Urinary bladder (tissue), 4 donors: ENCODE data around the gene ANKS1B. TPM values are rescaled to one million over a fixed set of nuclear protein-coding genes. Genes with fewer than 3 reads are reported as not detected.

ENCODE experiments used
- DNase-seq: peaks from one replicate; pipeline ENCODE4 v3.0.0-alpha.2; 2015; ENCODE audit errors: extremely low spot score
- H3K27ac ChIP-seq: one replicate; pipeline ENCODE4 v1.5.1; 2013; ENCODE audit warnings: low read depth, mild to moderate bottlenecking, moderate library complexity
- H3K36me3 ChIP-seq: one replicate; pipeline ENCODE4 v1.6.1; 2013; ENCODE audit warnings: mild to moderate bottlenecking, moderate library complexity; ENCODE audit not compliant: insufficient read depth
- H3K4me1 ChIP-seq: one replicate; pipeline ENCODE4 v1.6.1; 2013; ENCODE audit warnings: mild to moderate bottlenecking, moderate library complexity; ENCODE audit not compliant: insufficient read depth
- H3K4me3 ChIP-seq: one replicate; pipeline ENCODE4 v1.5.1; 2013; ENCODE audit warnings: low read depth, low read length
- WGBS: extraction: QIAGEN DNeasy Blood & Tissue Kit; methylation state at CpG from one replicate; pipeline ENCODE4 v1.1.7; 2013; 5-methylcytosine and 5-hydroxymethylcytosine counted together
- polyA plus RNA-seq: library from polyadenylated mRNA; stranded (reverse); fragments of 200-250 nt; gene quantifications from one replicate; pipeline ENCODE4 v1.2.3, GENCODE V29; 2013
- total RNA-seq: library from RNA; depleted of rRNA; stranded (reverse); fragments of >200 nt; gene quantifications from one replicate; pipeline ENCODE4 v1.2.3, GENCODE V29; 2014
- donor health status: healthy with polysubstance abuse.
- donor health status: healthy.

Gene ANKS1B
- total and polyA plus RNA-seq, 2 donors: 4.9 to 43.7 TPM

GRCh38 chr12:99513066-99513465 is 471.7 kb downstream of the ANKS1B start:
- H3K4me3 ChIP-seq: no peak overlapping the region
- no peaks in the 10 kb centered on the region for H3K4me1 ChIP-seq
- 85% methylated on average over 2 of the region's 2 CpGs for WGBS
- H3K36me3 ChIP-seq: no peaks in the 10 kb centered on the region
- DNase-seq: no peak
- H3K27ac ChIP-seq: no peak overlapping the region

DNA sequence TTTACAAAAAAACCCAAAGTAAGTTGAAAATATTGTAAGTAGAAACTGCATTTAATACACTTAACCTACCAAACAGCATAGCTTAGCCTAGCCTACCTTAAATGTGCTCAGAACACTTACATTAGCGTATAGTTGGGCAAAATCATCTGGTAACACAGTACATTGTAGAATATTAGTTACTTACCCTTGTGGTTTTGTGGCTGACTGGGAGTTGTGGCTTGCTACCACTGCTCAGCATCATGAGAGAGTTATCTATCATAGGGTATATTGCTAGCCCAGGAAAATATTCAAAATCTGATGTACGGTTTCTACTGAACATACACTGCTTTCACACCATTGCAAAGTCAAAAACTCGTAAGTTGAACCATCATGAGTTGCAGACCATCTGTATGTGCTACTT is 478.9 kb downstream of the ANKS1B start:
- 87% methylated on average over 3 of the region's 3 CpGs for WGBS
- Histone ChIP-seq H3K4me1 (no peaks in the 10 kb centered on the region), H3K36me3 (no peaks in the 10 kb centered on the region), H3K27ac (no peak overlapping the region), H3K4me3 (no peak overlapping the region)
- DNase-seq: no peak

DNA sequence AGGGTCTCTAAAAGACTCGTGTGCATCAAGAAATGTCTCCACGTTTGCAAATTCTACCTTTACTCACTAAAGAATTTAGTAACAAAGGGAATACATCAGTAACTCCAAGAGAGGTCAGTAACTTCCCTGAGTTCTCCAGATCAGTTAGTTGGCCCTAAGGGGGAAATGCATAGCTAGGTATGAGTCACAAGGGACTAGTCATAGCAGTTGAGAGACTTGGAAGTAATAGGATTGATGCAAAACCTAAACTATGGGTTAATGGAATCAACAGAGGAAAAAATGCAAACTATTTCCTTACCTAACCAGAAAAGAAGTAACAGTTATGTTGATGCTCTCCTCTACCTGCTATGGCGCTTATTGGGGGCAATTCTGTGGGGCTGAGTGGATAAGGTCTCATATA is 486.0 kb downstream of the ANKS1B start:
- no peak overlapping the region for H3K4me3 ChIP-seq
- 71% methylated on average over 3 of the region's 3 CpGs for WGBS
- no peak for DNase-seq
- no peaks in the 10 kb centered on the region for H3K4me1 ChIP-seq
- no peaks in the 10 kb centered on the region for H3K36me3 ChIP-seq
- no peak overlapping the region for H3K27ac ChIP-seq

GRCh38 chr12:99495799-99496198 is 488.9 kb downstream of the ANKS1B start:
- Histone ChIP-seq H3K4me3 (no peak overlapping the region), H3K36me3 (no peaks in the 10 kb centered on the region), H3K4me1 (no peaks in the 10 kb centered on the region), H3K27ac (no peak overlapping the region)
- no peak for DNase-seq
- WGBS: 82% methylated on average over 1 of the region's 1 CpG

- Histone ChIP-seq H3K4me1 (no peaks in the 10 kb centered on the region), H3K27ac (no peak overlapping the region), H3K4me3 (no peak overlapping the region), H3K36me3 (no peaks in the 10 kb centered on the region)
- DNase-seq: no peak
- 85% methylated on average over 1 of the region's 1 CpG for WGBS
Observed at GRCh38 chr12:99493197-99493596, 491.5 kb downstream of the ANKS1B start.

GRCh38 chr12:99486277-99486676 is 498.5 kb downstream of the ANKS1B start:
- 83% methylated on average over 1 of the region's 1 CpG for WGBS
- DNase-seq: no peak
- no peaks in the 10 kb centered on the region for H3K4me1 ChIP-seq
- no peak overlapping the region for H3K27ac ChIP-seq
- H3K4me3 ChIP-seq: no peak overlapping the region
- no peaks in the 10 kb centered on the region for H3K36me3 ChIP-seq

GRCh38 chr12:99479149-99479548 is 505.6 kb downstream of the ANKS1B start:
- Histone ChIP-seq H3K27ac (no peak overlapping the region), H3K4me1 (no peaks in the 10 kb centered on the region), H3K4me3 (no peak overlapping the region), H3K36me3 (no peaks in the 10 kb centered on the region)
- DNase-seq: no peak

DNA sequence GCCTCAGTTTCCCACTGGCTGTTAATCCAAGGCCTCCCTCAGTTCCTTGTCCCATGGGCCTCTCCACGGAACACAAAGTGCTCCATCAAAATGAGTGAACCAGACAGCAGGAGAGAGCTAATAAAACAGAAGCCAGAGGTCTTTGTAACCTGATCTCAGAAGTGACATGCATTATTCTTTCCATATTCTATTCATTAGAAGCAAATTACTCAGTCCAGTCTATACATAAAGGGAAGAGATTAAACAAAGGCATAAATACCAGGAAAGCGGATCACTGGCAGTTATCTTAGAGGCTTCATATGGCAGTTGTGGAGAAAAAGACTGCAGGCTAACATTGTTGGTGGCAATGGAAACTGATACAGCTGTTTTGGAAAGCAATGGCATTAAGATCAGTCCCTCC is 507.8 kb downstream of the ANKS1B start:
- Histone ChIP-seq H3K36me3 (no peaks in the 10 kb centered on the region), H3K27ac (no peak overlapping the region), H3K4me1 (no peaks in the 10 kb centered on the region), H3K4me3 (no peak overlapping the region)
- DNase-seq: no peak
- 79% methylated on average over 2 of the region's 2 CpGs for WGBS

GRCh38 chr12:99455350-99456035 is 529.2 kb downstream of the ANKS1B start:
- H3K36me3 ChIP-seq: no peaks in the 10 kb centered on the region
- no peak overlapping the region for H3K4me3 ChIP-seq
- H3K4me1 ChIP-seq: no peaks in the 10 kb centered on the region
- 79% methylated on average over 4 of the region's 4 CpGs for WGBS
- no peak overlapping the region for H3K27ac ChIP-seq
- no peak for DNase-seq

GRCh38 chr12:99454539-99455172 is 530.1 kb downstream of the ANKS1B start:
- WGBS: 82% methylated on average over 2 of the region's 2 CpGs
- no peaks in the 10 kb centered on the region for H3K4me1 ChIP-seq
- H3K27ac ChIP-seq: no peak overlapping the region
- no peaks in the 10 kb centered on the region for H3K36me3 ChIP-seq
- H3K4me3 ChIP-seq: no peak overlapping the region
- DNase-seq: no peak

- no peak overlapping the region for H3K4me3 ChIP-seq
- no peaks in the 10 kb centered on the region for H3K4me1 ChIP-seq
- no peak overlapping the region for H3K27ac ChIP-seq
- WGBS: 33% methylated on average over 2 of the region's 2 CpGs
- H3K36me3 ChIP-seq: no peaks in the 10 kb centered on the region
- DNase-seq: no peak
Observed at GRCh38 chr12:99453836-99454538, 530.7 kb downstream of the ANKS1B start.

DNA sequence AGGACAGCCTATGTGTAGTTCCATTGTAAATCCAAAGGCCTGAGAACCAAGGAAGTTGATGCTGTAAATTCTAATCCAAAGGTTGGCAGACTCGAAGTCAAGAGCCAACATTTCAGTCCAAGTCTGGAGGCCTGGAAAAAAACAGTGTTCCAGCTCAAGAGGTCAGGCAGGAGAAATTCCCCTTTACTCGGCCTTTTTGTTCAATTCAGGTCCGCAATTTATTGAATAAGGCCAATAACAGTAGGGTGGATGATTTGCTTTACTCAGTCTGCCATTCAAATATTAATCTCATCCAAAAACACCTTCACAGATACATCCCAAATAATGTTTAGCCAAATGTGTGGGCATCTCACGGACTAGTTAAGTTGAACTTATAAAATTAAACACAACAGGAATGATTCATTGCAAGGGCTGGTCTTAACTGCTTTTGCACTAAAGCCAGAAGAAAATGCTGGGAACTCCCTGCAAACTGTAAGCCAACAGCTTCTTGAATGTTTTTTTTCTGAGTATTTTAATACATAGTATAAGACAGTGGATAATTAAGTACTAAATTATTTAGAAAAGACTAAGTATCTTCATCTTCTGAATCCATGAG is 534.6 kb downstream of the ANKS1B start:
- Histone ChIP-seq H3K4me1 (no peaks in the 10 kb centered on the region), H3K36me3 (no peaks in the 10 kb centered on the region), H3K4me3 (no peak overlapping the region), H3K27ac (no peak overlapping the region)
- DNase-seq: no peak
- 49% methylated on average over 4 of the region's 4 CpGs for WGBS

- Histone ChIP-seq H3K27ac (no peak overlapping the region), H3K4me3 (no peak overlapping the region), H3K4me1 (no peaks in the 10 kb centered on the region), H3K36me3 (no peaks in the 10 kb centered on the region)
- DNase-seq: no peak
Observed at GRCh38 chr12:99444859-99445316, 539.8 kb downstream of the ANKS1B start.

DNA sequence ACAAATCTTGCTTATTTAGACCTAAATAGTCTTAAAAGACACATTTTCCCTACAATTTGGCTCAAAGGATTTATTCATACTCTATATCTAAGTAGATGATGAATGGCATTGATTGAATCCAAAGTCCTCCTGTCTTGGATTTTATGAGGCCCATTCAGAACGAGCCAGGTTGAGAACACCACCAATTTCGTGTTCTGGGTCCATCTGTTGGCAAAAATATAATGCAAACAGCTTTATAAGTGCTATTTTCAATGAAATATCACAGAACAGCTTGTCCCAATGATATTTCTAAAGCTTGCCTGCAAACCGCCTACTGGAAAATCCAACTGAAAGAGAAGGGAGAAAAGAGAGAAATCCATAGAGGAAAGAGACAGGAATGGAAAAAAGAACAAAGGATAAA is 542.0 kb downstream of the ANKS1B start:
- Histone ChIP-seq H3K4me3 (no peak overlapping the region), H3K27ac (no peak overlapping the region), H3K36me3 (no peaks in the 10 kb centered on the region), H3K4me1 (no peaks in the 10 kb centered on the region)
- no peak for DNase-seq
- 73% methylated on average over 3 of the region's 3 CpGs for WGBS
